ENCODE data around the gene ASCC3. TPM values are rescaled to one million over a fixed set of nuclear protein-coding genes. Genes with fewer than 3 reads are reported as not detected.

ASCC3 gene
- total and polyA plus RNA-seq, 2 donors (not counting 1 experiment from before 2014, with no cell fraction given) = 9.0 to 42.3 TPM

GRCh38 chr6:100618351-100618671, 262.8 kb downstream of the ASCC3 start:
- TF ChIP-seq CTCF (IDR thresholded peaks at IDR 0.05) = no peak
- TF ChIP-seq EZH2 (IDR thresholded peaks at IDR 0.05; ENCODE audit: borderline replicate concordance, insufficient read depth, low read depth, low read length, poor library complexity, severe bottlenecking) = no peak
- H3K27me3 ChIP-seq (replicated peaks in 1 of 4; ENCODE audit: control extremely low read depth in 1 of 4, control insufficient read depth in 3 of 4, insufficient read depth in 4 of 4, low read length in 3 of 4) = no peaks in the 10 kb centered on the region
- ChIA-PET CTCF (no interaction called here), POLR2A (no interaction called here)
- intact Hi-C loops (cut with micrococcal nuclease) = no loop called here
- no peak overlapping the region for H3K27ac ChIP-seq (ENCODE audit: low read length in 2 of 2)
- Mint-ChIP-seq H3K9me3 (ENCODE audit: insufficient read depth) (peaks cover 3% of the 10 kb centered on the region), H3K4me3 (no peak overlapping the region), H3K27me3 (no peaks in the 10 kb centered on the region), H3K27ac (no peak overlapping the region), H3K4me1 (no peaks in the 10 kb centered on the region)
- DNase-seq (no peak), ATAC-seq (ENCODE audit: low read depth) (no peak)
- H3K79me2 ChIP-seq (ENCODE audit: control insufficient read depth, insufficient read depth, low read length) = no peaks in the 10 kb centered on the region
- no peaks in the 10 kb centered on the region for H3K4me1 ChIP-seq (ENCODE audit: control insufficient read depth in 2 of 2, insufficient read depth in 2 of 2, low read length in 2 of 2)
- no peak overlapping the region for H3K4me3 ChIP-seq (ENCODE audit: control extremely low read depth in 1 of 5, extremely low read depth in 1 of 5, insufficient read depth in 1 of 5, low read depth in 2 of 5, low read length in 4 of 5)
- H3K9me3 ChIP-seq (ENCODE audit: control extremely low read depth in 1 of 3, control insufficient read depth in 2 of 3, insufficient read depth in 1 of 3, low read length in 2 of 3) = peaks cover 0 to 3% (median 2%) of the 10 kb centered on the region in 3 donors
- H3K4me2 ChIP-seq (replicated peaks; ENCODE audit: low read depth, low read length, poor library complexity, severe bottlenecking) = no peak overlapping the region
- no peak overlapping the region for H3K9ac ChIP-seq (ENCODE audit: low read length)
- no peaks in the 10 kb centered on the region for H4K20me1 ChIP-seq (ENCODE audit: control insufficient read depth, insufficient read depth, low read length, poor library complexity, severe bottlenecking)
- no CpG with 5 or more reads among the region's 4 CpGs for WGBS (ENCODE audit: insufficient coverage)
- peaks cover 0 to 25% of the 10 kb centered on the region in 2 experiments for H3K36me3 ChIP-seq (replicated peaks in 1 of 2; ENCODE audit: control extremely low read depth in 1 of 2, control insufficient read depth in 1 of 2, extremely low read depth in 1 of 2, insufficient read depth in 2 of 2, low read length in 1 of 2)
- no peak overlapping the region for H2AFZ ChIP-seq (ENCODE audit: insufficient read depth, low read depth, low read length, poor library complexity, severe bottlenecking)

DNA sequence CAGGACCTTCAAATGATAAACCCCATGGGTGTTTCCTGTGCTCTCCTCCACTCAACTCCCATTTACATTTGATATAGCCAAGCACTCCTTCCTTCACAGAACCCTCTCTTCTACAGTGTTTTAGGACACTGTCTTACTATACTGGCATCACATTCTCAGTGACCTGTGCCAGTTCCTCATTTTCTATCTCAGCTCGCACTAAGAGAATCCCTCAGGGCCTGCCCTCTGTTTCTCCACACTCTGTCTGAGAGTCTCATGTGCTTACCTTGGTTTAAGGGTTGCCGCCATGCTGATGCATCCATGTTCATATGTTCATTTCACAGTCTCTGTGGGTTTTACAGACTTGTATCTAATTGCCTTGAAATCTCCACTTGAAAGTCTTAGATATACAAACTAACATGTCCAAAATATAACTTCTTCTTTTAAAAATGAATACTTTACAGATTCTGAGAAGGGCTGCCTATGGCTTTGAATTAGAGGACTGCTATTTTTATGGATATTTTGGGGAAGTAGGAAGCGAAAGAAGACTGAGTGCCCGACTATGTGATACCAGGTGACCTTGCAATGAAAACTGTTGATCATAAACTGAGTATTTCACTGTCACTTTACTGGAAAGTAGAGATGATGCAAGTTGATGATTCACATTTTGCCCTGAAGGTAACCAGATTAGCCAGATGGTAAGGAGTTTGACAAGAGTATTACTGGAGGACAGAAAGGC, 263.3 kb downstream of the ASCC3 start:
- H3K27ac Mint-ChIP-seq = no peak overlapping the region
- ChIA-PET CTCF (no interaction called here), POLR2A (no interaction called here)
- Histone ChIP-seq H4K20me1 (ENCODE audit: control insufficient read depth, insufficient read depth, low read length, poor library complexity, severe bottlenecking) (no peaks in the 10 kb centered on the region), H3K27ac (ENCODE audit: low read length in 2 of 2) (no peak overlapping the region), H2AFZ (ENCODE audit: insufficient read depth, low read depth, low read length, poor library complexity, severe bottlenecking) (no peak overlapping the region), H3K27me3 (replicated peaks in 1 of 4; ENCODE audit: control extremely low read depth in 1 of 4, control insufficient read depth in 3 of 4, insufficient read depth in 4 of 4, low read length in 3 of 4) (no peaks in the 10 kb centered on the region), H3K4me2 (replicated peaks; ENCODE audit: low read depth, low read length, poor library complexity, severe bottlenecking) (no peak overlapping the region), H3K79me2 (ENCODE audit: control insufficient read depth, insufficient read depth, low read length) (no peaks in the 10 kb centered on the region), H3K36me3 (replicated peaks in 1 of 2; ENCODE audit: control extremely low read depth in 1 of 2, control insufficient read depth in 1 of 2, extremely low read depth in 1 of 2, insufficient read depth in 2 of 2, low read length in 1 of 2) (peaks cover 0 to 25% of the 10 kb centered on the region in 2 experiments), H3K4me3 (ENCODE audit: control extremely low read depth in 1 of 5, extremely low read depth in 1 of 5, insufficient read depth in 1 of 5, low read depth in 2 of 5, low read length in 4 of 5) (no peak overlapping the region), H3K9me3 (ENCODE audit: control extremely low read depth in 1 of 3, control insufficient read depth in 2 of 3, insufficient read depth in 1 of 3, low read length in 2 of 3) (peaks cover 0 to 3% (median 2%) of the 10 kb centered on the region in 3 donors), H3K4me1 (ENCODE audit: control insufficient read depth in 2 of 2, insufficient read depth in 2 of 2, low read length in 2 of 2) (no peaks in the 10 kb centered on the region), H3K9ac (ENCODE audit: low read length) (no peak overlapping the region)
- no peak for ATAC-seq (ENCODE audit: low read depth)
- WGBS (ENCODE audit: insufficient coverage) = 92% methylated on average over 3 of the region's 4 CpGs
- H3K4me1 Mint-ChIP-seq = no peaks in the 10 kb centered on the region
- H3K9me3 Mint-ChIP-seq (ENCODE audit: insufficient read depth) = peaks cover 3% of the 10 kb centered on the region
- no peaks in the 10 kb centered on the region for H3K27me3 Mint-ChIP-seq
- no peak overlapping the region for H3K4me3 Mint-ChIP-seq
- DNase-seq = no peak
- TF ChIP-seq CTCF (IDR thresholded peaks at IDR 0.05) = no peak
- TF ChIP-seq EZH2 (IDR thresholded peaks at IDR 0.05; ENCODE audit: borderline replicate concordance, insufficient read depth, low read depth, low read length, poor library complexity, severe bottlenecking) = no peak
- intact Hi-C loops (cut with micrococcal nuclease) = no loop called here
